Fibroblast of upper back skin (primary cell): ENCODE data around the gene AZU1.
A peak's percentile ranks its signal among the peaks of the same experiment; 100 is the strongest.

Experiments used
- DNase-seq: peaks from one replicate; pipeline ENCODE4 v3.0.0-alpha.2; 2013

The AZU1 gene

DNA sequence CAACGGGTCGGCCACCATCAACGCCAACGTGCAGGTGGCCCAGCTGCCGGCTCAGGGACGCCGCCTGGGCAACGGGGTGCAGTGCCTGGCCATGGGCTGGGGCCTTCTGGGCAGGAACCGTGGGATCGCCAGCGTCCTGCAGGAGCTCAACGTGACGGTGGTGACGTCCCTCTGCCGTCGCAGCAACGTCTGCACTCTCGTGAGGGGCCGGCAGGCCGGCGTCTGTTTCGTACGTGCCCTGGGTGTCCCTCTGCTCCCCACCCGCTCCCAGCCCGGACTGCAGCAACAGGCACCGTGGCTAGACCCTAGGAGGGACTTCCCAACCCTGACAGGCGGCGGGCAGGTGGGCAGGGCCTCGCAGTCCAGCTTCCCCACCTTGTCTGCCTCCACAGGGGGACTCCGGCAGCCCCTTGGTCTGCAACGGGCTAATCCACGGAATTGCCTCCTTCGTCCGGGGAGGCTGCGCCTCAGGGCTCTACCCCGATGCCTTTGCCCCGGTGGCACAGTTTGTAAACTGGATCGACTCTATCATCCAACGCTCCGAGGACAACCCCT is 28.0 kb downstream of the AZU1 start:
- no peak for DNase-seq

GRCh38 chr19:858284-858683 is 30.6 kb downstream of the AZU1 start:
- no peak for DNase-seq

DNA sequence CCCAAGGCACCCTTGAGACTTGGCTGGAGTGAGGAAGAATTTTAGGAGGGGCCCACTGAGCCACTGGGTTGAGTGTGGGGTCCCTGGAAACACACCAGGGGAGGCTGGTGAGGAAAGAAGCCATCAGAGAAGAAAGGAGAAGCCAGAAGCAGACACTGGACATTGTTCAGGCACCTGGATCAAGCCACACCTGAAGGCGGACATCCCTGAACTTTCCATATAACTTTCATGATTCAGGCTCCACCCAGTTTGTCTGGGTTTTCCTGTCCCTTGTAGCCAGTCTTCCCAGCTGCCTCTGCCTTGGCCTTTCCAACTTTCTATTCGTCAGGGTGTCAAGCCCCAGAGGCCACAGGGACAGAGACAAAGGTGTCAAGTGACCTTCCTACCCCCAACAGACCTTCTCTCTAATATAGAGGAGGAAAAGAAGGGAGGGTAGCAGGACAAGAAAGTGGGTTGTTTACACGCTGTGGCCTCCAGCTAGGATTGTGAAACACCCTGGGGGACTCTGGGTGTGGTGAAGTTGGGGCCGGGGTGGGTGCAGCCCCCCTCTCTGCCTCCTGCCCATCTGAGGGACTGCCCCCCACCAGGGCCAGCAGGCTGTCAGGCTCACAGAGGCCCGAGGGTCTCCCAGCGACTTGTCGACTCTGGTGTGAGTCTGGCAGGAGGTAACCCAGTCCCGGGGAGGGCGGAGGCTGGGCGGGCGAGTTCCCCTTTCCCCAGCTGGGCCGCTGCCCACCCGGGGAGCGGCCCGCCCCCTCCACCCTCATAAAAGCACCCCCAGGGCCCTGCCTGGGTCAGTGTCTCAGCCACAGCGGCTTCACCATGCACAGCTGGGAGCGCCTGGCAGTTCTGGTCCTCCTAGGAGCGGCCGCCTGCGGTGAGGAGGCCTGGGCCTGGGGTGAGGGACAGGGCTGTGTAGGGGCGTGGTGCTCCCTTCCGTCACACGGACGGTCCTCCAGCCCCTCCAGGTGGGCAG is 31.5 kb downstream of the AZU1 start, which contains the start of gene CFD:
CFD (plus strand) TSS at position 797 of the 976 bp plus-strand sequence; CDS start at position 823, 26 bp downstream.
- no peak for DNase-seq

DNA sequence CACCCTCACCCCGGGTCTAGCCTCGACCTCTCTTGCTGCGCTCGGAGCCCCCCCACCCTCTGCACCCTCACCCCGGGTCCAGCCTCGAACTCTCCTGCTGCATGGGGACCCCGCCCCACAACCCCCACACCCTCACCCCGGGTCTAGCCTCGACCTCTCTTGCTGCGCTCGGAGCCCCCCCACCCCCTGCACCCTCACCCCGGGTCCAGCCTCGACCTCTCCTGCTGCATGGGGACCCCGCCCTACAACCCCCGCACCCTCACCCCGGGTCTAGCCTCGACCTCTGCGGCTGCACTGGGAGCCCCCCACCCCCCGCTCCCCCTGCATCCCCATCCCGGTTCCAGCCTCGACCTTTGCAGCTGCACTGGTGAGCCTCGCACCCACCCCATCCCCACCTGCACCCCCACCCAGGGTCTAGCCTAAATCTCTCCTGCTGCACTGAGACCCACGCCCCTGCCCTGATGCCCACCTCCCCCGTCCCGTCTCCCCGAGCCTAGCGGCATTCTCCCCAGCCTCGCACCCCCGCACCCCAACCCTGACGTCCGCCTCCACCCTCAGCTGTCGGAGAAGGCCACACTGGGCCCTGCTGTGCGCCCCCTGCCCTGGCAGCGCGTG is 33.6 kb downstream of the AZU1 start:
- DNase-seq, result no peak

- peak; percentile 13 for DNase-seq
These were observed 34.3 kb downstream of the AZU1 start for GRCh38 chr19:861756-862580.

DNA sequence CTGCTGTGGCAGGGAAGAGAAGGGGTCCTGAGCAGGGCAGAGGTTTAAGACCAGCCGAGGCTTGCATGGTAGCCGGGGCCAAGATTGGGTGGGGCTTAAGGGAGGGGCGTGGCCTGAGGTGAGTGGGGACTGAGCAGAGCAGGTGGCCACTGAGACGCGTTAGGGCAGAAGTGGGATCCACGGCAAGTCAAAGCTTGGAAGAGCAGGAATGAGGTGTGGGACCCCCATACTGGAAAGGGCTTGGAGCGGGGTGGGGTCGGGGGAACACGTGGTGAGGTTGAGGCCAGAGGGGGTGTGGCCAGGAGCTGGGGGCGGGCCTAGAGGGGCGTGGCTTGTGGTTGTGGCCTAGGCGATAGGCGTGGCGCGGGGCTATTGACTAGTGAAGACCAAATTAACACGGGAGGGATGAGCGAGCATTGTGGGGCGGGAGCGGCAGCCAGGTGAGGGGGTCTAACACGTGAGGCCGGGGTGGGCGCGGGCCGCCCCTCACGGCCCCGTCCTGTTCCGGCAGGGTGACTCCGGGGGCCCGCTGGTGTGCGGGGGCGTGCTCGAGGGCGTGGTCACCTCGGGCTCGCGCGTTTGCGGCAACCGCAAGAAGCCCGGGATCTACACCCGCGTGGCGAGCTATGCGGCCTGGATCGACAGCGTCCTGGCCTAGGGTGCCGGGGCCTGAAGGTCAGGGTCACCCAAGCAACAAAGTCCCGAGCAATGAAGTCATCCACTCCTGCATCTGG is 35.1 kb downstream of the AZU1 start:
- DNase-seq, result peak; percentile 41

DNA sequence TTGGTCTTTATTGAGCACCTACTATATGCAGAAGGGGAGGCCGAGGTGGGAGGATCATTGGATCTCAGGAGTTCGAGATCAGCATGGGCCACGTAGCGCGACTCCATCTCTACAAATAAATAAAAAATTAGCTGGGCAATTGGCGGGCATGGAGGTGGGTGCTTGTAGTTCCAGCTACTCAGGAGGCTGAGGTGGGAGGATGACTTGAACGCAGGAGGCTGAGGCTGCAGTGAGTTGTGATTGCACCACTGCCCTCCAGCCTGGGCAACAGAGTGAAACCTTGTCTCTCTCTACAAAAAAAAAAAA is 35.6 kb downstream of the AZU1 start:
- DNase-seq, result no peak

- DNase-seq, result no peak
These were observed 39.2 kb downstream of the AZU1 start for GRCh38 chr19:866769-867300.

GRCh38 chr19:867301-867793 is 39.7 kb downstream of the AZU1 start:
- DNase-seq, result no peak

GRCh38 chr19:867855-868457 is 40.3 kb downstream of the AZU1 start:
- DNase-seq, result no peak

DNA sequence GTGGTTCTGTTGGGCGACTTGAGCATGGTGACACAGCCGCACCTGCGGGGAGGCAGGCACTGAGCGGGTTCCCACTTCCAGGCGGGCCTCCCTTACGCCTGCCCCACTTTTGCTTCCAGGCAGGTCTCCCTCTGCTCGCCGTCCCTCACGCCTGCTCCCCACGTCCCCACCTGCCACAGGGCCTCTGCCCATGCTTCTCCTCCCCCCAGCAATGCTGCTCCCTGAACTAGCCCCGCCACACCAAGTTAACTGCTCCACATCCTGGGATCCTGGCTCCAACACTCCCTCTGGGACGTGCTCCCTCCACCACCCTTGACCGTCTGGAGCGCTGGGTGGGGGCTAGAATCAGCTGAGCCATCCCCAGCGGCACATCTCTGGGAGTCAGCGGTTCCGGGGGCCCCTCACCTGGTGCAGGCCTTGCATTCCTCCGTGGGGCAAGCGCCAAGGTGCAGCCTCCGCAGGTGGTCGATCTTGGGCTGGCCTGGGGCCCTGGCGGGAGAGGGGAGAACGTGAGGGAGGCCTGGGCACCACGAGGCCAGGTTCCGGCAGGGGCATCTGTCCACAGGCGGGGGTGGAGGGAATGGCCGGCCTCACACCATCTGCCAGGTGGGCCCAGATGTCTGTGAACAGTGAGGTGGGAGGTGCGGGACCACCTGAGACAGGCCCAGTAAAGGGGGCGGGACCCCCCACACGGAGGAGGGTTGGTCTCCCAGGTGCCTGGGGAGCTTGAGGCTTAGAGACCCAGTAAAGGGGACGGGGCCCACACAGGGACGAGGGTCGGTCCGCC is 41.0 kb downstream of the AZU1 start:
- DNase-seq, result no peak

GRCh38 chr19:869245-870177 is 41.9 kb downstream of the AZU1 start:
- DNase-seq, result peak; percentile 96

- no peak for DNase-seq
These were observed 42.7 kb downstream of the AZU1 start for GRCh38 chr19:870314-870713.

GRCh38 chr19:870963-871401 is 43.3 kb downstream of the AZU1 start:
- no peak for DNase-seq

GRCh38 chr19:871446-872265 is 44.0 kb downstream of the AZU1 start:
- no peak for DNase-seq

- peak; percentile 75 for DNase-seq
These were observed 44.8 kb downstream of the AZU1 start for GRCh38 chr19:872266-872951.

GRCh38 chr19:873084-873483 is 45.4 kb downstream of the AZU1 start:
- peak; percentile 62 for DNase-seq

DNA sequence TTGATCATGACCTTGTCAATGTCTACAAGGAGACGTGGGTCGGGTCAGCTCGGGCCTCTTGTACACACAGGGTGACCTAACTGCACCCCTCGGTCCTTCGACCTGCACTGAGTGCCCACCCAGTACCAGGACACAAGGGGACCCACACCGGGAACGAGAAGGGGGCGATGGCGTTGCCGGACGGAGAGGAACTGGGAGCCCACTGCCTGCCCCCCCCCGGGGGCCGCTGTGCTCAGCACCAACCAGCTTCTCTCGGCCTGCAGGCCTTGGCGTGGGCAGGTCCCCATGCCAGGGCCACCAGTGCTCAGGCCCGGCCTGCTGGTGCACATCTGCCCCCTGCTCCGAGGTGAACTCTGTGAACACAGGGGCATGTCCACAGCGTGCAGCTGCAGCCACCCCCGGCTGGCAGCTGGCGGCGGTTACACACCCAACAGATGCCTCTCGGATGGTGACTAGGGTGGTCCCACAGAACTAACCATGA is 46.0 kb downstream of the AZU1 start:
- DNase-seq, result no peak
